ENCODE measurements around the gene TMEM254.
"Not testable (repeated sequence)": the region's sequence is repeated elsewhere in the genome, so short reads cannot be mapped to it uniquely, and the experiment has no call there.

TMEM254 gene, protein sequence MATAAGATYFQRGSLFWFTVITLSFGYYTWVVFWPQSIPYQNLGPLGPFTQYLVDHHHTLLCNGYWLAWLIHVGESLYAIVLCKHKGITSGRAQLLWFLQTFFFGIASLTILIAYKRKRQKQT

GRCh38 chr10:80078448-80079311 lies at the start of gene TMEM254:
Gene TMEM254, plus strand, starts transcription at chr10:80078665. Its CDS starts 35 bp downstream, at chr10:80078700.
- DNase-seq (ENCODE audit: low read depth): peak; percentile 61

DNA sequence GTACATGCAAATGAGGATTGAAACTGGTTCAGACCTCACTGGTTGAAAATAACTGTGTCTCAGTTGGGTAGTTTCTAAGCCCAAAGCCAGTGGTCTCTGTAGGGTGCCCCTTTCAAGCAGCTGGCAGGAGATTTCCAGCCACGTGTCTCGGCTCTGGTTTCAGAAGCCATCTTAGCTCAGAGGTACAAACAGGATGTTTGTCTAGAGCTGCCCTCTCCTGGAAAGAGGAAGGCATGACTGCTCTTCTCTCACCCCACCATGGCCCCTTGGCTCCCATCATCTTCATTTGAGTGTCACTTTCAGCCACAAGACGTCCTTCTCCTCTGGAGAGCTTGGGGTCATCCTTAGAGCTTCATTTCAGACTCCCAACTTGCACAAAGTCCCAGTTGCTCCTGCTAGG lies 49.3 kb upstream of the TMEM254 start:
- not testable (repeated sequence) for DNase-seq (ENCODE audit: low read depth)

GRCh38 chr10:80029865-80030264 lies 48.6 kb upstream of the TMEM254 start:
- DNase-seq (ENCODE audit: low read depth): not testable (repeated sequence)

DNA sequence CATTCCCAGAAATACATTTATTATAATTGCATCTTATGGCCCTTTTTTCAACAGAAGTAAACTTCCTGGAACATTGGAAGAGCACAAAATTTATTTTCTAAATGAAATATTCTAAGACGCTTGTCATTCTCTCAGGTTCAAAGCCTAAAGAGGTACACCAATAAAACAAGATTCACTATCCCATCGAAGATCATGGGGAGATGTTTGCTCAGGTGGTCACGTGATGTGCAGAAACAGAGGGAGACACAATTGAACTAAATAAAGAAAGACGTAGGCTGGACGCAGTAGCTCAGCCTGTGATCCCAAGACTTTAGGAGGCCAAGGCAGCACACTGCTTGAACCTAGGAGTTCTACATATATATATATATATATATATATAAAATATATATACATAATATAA lies 46.0 kb upstream of the TMEM254 start:
- no peak for DNase-seq (ENCODE audit: low read depth)

DNA sequence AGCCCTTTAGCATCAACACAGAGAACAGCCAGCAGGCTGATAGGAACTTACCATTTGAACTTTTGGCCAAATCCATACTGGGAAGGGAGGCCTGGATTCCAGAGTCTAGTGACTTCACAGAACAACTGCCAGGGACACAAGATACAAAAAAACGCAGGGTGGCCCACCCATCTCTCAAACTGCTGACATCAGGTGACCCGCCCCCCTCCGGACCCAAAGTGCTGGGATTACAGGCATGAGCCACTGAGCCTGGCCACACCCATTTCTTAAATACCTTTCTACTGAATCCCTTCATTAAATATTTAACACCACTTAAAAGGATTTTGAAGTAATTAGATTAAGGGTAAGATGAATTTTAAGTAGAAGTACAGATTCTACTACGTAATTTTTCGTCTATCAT lies 43.7 kb upstream of the TMEM254 start:
- not testable (repeated sequence) for DNase-seq (ENCODE audit: low read depth)

DNA sequence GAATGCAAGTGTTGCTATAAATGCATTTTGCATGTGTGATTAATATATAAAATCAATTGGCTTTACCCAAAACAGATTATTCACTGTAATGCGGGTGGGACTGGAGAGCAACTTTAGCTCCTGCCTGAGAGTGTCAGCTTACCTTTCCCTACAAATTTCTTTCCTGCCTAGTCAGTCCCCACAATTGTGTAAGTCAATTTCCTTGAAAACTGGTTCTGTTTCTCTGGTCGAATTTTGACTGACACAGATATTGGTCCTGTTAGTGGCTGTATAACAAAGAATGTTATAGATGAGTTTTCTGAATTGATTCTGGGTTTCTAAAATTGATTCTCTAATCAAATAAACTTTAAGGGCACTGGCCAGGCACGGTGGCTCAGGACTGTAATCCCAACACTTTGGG lies 43.0 kb upstream of the TMEM254 start:
- not testable (repeated sequence) for DNase-seq (ENCODE audit: low read depth)

DNA sequence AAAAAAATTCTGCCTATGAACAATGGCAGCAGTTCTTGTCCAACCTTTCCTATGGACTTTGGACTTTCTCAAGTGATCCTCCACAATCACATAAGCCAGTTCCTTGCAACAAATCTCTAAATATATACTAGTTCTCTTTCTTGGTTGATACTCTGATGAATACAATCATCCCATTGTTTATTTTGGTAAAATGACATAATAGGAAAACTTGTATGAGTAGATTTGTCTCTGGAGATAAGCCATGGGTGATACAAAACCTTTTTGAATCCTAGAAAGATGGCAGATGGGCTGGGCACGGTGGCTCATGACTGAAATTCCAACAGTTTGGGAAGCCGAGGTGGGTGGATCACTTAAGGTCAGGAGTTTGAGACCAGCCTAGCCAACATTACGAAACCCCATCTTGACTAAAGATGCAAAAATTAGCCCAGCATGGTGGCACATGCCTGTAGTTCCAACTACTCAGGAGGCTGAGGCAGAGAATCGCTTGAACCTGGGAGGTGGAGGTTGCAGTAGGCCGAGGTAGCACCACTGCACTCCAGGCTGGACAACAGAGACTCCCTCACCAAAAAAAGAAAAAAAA lies 41.5 kb upstream of the TMEM254 start:
- DNase-seq (ENCODE audit: low read depth): not testable (repeated sequence)

GRCh38 chr10:80038226-80038625 lies 40.2 kb upstream of the TMEM254 start:
- DNase-seq (ENCODE audit: low read depth): not testable (repeated sequence)

DNA sequence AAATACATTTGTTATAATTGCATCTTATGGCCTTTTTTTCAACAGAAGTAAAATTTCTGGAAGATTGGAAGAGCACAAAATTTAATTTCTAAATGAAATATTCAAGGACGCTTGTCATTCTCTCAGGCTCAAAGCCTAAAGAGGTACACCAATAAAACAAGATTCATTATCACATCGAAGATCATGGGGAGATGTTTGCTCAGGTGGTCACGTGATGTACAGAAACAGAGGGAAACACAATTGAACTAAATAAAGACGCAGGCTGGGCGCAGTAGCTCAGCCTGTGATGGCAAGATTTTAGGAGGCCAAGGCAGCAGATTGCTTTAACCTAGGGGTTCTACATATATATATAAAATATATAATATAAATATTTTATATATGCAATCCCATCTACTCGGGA lies 37.3 kb upstream of the TMEM254 start:
- no peak for DNase-seq (ENCODE audit: low read depth)

- not testable (repeated sequence) for DNase-seq (ENCODE audit: low read depth)
Observed at GRCh38 chr10:80044935-80045334, 33.5 kb upstream of the TMEM254 start.

GRCh38 chr10:80046629-80047441 lies 31.6 kb upstream of the TMEM254 start:
- DNase-seq (ENCODE audit: low read depth): no peak

DNA sequence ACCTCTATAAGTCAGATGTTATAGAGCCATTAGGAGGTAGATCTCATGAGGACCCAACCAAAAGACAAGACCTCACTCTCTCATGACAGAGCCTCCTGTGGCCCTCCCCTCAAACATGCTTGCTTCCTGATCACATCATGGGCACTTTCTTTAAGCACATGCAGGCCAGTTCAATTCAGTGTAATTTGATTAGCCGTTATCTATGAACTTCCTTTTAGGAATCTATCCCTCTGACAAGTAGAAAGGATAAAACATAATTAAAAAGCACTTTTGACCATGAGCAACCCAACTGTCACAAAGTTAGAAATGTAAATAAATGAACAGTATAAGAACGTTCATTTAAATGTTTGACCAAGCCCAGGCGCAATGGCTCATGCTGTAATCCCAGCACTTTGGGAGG lies 27.7 kb upstream of the TMEM254 start:
- no peak for DNase-seq (ENCODE audit: low read depth)

DNA sequence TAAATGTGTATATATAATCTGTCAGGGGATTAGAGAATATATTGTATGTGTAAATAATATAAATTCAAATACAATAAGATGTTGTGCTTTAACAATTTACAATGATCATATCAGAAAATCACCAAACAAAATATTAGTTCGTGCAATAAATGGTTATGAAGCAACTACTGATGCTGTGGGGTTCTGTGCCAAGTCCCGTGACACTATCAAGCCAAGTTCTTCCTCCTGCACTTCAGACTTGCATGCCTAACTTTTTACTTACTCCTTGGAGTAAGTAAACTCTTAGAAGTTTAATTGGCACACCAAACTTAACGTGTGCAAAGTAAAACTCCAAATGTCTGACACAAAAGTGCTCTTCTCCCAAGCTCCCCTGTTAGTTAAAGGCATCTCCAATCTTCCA lies 26.5 kb upstream of the TMEM254 start:
- no peak for DNase-seq (ENCODE audit: low read depth)

DNA sequence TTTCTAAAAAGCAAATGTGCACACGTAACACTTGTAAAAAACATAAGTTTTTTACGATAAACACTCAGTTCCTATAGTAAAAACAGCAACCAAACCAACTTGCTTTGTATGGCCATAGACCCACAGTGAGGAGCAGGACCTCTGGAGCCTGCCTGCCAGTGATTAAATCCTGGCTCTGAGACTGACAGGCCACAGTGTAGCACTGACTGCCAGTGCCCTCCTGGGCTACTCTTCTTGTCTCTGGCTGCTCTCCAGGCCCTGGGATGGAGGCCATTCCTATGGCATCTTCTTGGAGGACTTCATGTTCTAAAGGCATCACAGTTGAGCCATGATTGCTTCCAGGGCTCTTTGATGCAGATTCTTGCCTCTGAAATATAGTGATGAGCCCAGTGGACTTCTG lies 22.7 kb upstream of the TMEM254 start:
- DNase-seq (ENCODE audit: low read depth): no peak

- DNase-seq (ENCODE audit: low read depth): no peak
Observed at GRCh38 chr10:80057171-80057570, 21.3 kb upstream of the TMEM254 start.

DNA sequence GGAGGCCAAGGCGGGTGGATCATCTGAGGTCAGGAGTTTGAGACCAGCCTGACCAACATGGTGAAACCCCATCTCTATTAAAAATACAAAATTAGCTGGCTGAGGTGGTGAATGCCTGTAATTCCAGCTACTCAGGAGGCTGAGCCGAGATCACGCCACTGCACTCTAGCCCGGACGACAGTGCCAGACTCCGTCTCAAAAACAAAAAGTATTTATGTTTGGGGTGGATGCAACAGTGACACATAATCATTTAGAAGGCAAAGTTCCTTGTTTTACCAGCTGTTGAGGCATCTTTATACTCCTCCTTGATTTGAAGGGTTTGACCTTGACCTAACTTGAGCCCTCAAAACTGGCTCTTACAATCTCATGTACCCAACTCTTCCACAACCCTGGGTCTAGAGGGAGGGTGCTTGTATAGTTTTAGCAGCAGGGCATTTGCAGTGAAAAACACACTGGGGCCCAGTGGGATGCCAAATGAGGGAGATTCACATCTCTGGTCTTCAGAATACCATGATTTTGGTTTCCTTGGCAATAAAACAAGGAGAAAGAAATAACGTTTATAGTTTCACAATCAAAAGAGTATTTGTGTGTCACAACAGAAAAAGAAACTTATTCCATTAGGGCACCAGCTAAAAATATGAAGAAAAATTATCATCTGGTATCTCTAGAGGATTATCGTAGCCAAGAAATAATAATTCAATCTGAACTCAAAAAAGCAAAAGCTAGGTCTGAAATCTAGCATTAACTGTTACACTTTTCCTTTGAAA lies 14.2 kb upstream of the TMEM254 start:
- DNase-seq (ENCODE audit: low read depth): no peak

DNA sequence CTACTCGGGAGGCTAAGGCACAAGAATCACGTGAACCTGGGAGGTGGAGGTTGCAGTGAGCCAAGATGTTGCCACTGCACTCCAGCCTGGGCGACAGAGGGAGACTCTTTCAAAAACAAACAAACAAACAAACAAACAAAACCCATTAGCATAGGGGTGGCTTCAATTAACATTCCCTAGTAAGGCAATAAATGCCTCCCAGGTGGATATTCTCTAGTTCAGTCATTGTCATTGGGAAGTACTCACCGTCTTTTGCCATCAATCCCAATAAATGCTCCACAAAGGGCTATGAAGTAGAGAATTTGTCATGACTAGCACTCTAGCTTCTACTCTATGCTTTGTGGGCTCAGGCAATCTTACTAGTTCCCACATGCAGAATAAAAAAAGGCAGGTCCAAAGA lies 11.7 kb upstream of the TMEM254 start:
- DNase-seq (ENCODE audit: low read depth): no peak

- not testable (repeated sequence) for DNase-seq (ENCODE audit: low read depth)
Observed at GRCh38 chr10:80067821-80068220, 10.6 kb upstream of the TMEM254 start.

DNA sequence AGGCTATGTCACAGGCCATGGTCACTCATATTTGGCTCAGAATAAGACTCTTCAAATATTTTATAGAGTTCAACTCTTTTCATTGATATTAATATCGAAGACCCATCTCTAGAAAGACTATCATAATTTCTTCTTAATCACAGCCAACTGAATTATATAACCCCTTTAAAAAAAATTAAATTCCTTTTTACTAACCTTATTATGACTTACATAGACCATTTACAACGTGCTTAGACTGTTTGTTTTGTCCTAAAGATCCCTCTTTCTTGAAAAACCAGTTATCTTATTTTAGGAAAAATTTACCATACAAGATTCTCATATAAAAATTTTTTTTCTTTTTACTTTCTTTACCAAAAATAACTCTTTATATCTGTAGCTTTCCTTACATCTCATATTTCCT lies 10.2 kb upstream of the TMEM254 start:
- no peak for DNase-seq (ENCODE audit: low read depth)

- DNase-seq (ENCODE audit: low read depth): no peak
Observed at GRCh38 chr10:80070057-80070456, 8.4 kb upstream of the TMEM254 start.

- no peak for DNase-seq (ENCODE audit: low read depth)
Observed at GRCh38 chr10:80072584-80072983, 5.9 kb upstream of the TMEM254 start.

GRCh38 chr10:80075781-80076180 lies 2.7 kb upstream of the TMEM254 start:
- peak; percentile 63 for DNase-seq (ENCODE audit: low read depth)

All from HS-5 (cell line).